Activated CD4-positive, CD25-positive, alpha-beta regulatory T cell treated with anti-CD3 and anti-CD28 coated beads, Interleukin-2, amount 50 U/mL, for 16 hours (primary cell): ENCODE measurements around the gene HPSE2.
"Not testable (repeated sequence)": the region's sequence is repeated elsewhere in the genome, so short reads cannot be mapped to it uniquely, and the experiment has no call there.

Experiments used
- DNase-seq: peaks from one replicate; pipeline ENCODE4 v3.0.0-alpha.2; 2020; ENCODE audit warnings: low read depth, low spot score

HPSE2 gene

DNA sequence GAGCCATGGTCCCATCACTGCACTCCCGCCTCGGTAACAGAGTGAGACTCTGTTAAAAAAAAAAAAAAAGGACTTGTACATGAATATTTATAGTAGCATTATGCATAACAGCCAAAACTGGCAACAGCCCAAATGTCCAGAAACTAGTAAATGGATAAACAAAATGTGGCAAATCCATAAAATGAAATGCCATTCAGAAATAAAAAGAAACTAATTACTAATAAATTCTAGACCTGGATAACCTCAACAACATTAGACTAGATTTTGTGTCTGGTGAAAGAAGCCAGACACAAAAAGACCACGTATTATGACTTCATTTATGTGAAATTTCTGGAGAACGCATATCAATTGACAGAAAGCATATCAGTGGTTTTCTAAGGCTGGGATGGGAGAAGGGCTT, 74.5 kb downstream of the HPSE2 start:
- DNase-seq: no peak

- DNase-seq: no peak
Observed at GRCh38 chr10:99143651-99144050, 92.0 kb downstream of the HPSE2 start.

DNA sequence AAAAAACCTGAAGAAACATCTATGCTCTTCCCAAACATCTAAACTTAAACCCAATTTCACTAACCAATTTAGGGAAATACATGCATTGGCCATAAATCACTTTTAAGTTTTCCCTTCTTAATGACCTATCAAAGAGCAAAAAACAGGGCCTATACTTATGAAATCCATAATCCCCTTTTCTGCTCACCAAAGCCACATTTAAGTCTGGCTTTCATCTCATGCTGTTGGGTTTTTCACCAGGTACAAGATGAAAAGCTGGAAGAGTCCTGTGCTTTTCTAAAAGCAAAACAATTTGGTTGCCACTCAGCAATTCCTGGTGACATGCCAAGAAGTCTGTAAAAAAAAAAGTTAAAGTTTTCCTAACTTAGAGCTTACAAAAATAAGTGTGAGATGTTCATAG, 92.6 kb downstream of the HPSE2 start:
- DNase-seq: no peak

DNA sequence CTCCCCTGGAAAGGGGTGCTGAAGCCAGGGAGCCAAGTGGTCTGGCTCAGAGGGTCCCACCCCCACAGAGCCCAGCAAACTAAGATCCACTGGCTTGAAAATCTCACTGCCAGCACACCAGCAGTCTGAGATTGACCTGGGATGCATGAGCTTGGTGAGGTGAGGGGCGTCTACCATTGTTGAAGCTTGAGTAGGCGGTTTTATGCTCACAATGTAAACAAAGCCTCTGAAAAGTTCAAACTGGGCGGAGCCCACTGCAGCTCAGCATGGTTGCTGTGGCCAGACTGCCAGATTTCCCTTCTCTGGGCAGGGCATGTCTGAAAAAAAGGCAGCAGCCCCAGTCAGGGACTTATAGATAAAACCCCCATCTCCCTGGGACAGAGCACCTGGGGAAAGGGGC, 102.8 kb downstream of the HPSE2 start:
- not testable (repeated sequence) for DNase-seq

DNA sequence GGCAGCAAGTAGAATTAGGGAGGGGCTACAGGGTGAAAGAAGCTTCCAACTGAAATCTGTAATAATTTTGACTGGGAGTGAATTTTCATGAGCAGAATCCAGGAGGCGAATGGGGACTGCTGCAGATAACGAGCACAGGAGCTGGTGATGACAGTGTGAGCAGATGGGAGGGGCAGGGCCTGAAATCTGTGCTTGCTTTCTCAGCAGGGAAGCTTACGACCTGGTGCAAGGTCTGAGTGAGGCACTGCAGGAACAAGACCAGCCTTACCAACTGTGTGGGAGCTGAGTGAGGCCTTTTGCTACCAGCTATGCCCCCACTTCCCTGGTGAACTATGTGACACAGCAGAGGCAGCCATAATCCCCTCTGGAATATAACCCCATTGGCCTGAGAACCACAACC, 109.8 kb downstream of the HPSE2 start:
- DNase-seq: no peak

GRCh38 chr10:99124376-99124775, 111.3 kb downstream of the HPSE2 start:
- DNase-seq: no peak

DNA sequence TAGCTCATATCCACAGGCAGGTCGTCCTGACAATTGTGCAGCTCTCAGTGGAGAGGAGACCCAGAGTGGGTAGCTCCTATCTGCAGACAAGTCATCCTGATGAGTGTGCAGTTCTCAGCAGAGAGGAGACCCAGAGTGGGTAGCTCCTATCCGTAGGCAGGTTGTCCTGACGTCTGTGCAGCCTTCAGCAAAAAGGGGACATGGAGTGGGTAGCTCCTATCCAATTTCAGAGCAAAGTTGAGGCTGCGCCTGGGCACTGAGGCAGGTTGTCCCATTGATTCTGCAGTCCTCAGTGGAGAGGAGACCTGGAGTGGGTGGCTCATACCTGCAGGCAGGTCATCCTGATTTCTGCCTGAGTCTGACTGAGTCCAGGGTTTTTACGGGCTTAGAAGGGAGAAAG, 111.8 kb downstream of the HPSE2 start:
- DNase-seq: no peak

GRCh38 chr10:99123336-99123735, 112.3 kb downstream of the HPSE2 start:
- DNase-seq: no peak

DNA sequence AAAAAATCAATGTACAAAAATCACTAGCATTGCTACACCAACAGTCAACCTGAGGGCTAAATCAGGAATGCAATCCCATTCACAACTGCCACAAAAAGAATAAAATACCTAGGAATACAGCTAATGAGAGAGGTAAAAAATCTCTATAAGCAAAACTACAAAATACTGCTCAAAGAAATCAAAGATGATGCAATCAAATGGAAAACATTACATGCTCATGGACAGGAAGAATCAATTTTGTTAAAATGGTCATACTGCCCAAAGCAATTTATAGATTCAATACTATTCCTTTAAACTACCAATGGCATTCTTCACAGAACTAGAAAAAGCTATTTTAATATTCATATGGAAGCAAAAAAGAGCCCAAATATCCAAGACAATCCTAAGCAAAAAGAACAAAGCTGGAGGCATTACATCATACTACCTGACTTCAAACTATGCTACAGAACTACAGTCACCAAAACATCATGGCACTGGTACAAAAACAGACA, 116.3 kb downstream of the HPSE2 start:
- DNase-seq: no peak

DNA sequence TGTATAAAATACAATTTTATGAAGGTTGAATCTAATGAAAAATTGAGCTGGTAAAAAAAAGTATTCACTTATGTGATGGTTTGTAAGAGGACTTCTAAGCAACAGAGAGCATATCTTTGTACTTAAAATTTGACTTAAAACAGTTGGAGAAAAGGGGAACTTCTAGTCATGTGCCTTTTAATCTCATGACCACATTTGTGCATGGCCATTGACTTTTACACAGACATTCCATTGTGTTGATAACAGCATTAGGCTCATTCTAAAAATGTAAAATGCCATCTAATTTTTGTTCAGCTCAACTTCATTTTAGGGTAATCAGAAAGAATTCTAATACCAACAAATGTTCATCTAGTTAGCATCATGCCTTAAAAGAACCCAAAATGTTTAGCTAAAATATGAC, 119.9 kb downstream of the HPSE2 start:
- DNase-seq: no peak

- no peak for DNase-seq
Observed at GRCh38 chr10:99085358-99085757, 150.3 kb downstream of the HPSE2 start.

DNA sequence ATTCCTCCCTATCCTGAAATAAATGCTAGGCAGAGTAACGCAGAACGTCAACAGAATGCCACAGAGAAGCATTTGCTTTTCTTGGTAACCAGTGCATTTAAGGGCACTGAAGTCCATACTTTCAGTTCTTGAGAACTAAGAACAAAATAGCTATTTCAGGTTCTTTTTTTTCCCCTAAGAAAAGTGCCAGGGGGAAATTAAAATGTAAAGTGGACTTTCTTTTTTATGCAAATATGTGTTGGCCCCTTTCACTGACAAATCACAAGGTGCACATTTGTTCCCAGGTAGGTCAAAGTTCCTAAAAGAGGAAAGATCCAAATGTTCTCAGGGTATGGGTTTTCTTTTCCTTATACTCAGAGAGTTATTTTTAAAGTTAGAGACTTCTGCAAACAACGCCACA, 151.5 kb downstream of the HPSE2 start:
- no peak for DNase-seq

DNA sequence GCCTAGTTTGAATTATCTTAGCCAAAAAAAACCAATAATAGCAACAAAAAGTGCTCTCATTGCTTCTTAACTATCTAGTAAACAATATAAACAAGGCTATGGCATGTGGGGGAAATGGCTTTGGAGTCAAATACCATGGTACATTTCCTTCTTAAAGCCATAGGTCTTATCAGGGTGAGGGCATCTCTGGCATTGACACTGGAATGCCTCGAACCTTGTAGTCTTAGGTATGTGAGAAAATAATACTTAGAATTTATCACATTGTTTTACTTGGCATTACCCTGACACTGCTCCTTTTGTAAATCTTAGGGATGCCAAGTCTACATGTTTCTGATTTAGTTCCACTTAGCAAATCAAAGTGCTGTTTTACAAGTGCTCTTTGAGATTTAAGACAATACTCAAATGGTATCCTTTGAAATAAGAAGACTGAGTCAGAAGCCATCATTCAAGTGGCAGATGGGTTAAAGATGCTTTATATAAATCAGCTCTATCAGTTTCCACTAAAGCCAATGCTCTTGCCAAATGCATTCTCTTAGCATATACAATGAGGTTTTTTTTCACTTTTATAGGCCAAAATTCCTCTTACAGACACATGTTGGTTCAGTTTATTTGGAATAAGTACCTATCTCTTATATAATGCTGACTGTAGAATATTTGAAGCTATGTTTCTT, 155.2 kb downstream of the HPSE2 start:
- DNase-seq: no peak

DNA sequence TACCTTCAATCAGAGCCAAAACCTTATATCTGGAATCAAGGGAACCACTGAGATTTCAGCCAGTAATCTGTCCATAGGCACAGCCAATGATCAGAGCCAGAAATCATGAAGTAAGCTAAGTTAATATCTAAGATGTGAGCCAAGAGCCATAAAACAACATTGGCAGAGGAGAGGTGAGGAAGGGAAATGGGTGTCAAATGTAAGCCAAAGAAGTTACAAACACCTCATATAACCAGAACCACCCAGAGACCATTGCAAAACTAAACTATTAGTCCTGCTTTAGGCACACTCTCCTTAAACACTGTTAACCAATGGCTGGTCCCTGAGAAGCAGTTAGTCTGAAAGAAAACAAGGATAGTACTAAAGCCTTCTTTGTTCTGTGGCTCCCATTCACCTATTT, 173.1 kb downstream of the HPSE2 start:
- no peak for DNase-seq

DNA sequence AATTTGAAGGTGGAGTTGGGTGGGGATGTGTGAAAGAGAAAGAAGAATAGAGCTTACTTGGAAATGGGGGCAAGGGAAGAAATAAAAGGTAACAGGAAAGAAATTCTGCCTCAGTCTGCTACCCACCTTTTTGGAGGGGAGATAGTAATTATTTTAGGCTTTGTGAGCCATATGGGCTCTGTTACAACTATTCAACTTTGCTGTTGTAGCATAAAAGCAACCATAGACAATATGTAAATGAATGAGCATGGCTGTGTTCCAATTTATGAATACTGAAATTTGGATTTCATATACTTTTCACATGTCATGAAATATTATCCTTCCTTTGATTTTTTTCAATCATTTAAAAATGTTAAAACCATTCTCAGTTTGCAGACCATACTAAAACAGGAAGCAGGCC, 176.9 kb downstream of the HPSE2 start:
- no peak for DNase-seq

- no peak for DNase-seq
Observed at GRCh38 chr10:99057936-99058690, 177.5 kb downstream of the HPSE2 start.

DNA sequence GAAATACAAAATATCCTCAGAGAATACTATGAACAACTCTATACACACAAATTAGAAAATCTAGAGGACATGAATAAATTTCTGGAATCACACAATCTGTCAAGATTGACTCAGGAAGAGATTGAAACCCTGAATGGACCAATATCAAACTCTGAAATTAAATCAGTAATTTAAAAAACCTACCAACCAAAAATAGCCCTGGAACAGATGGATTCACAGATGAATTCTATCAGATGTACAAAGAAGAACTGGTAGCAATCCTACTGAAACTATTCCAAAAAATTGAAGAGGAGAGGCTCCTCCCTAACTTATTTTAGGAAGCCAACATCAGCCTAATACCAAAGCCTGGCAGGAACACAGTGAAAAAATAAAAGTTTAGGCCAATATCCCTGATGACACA, 190.0 kb downstream of the HPSE2 start:
- no peak for DNase-seq

- DNase-seq: no peak
Observed at GRCh38 chr10:99042051-99042771, 193.4 kb downstream of the HPSE2 start.

GRCh38 chr10:99041468-99041867, 194.2 kb downstream of the HPSE2 start:
- no peak for DNase-seq

- DNase-seq: no peak
Observed at GRCh38 chr10:99013885-99014284, 221.8 kb downstream of the HPSE2 start.

- DNase-seq: no peak
Observed at GRCh38 chr10:99010286-99010685, 225.4 kb downstream of the HPSE2 start.

- DNase-seq: no peak
Observed at GRCh38 chr10:99008054-99008453, 227.6 kb downstream of the HPSE2 start.

DNA sequence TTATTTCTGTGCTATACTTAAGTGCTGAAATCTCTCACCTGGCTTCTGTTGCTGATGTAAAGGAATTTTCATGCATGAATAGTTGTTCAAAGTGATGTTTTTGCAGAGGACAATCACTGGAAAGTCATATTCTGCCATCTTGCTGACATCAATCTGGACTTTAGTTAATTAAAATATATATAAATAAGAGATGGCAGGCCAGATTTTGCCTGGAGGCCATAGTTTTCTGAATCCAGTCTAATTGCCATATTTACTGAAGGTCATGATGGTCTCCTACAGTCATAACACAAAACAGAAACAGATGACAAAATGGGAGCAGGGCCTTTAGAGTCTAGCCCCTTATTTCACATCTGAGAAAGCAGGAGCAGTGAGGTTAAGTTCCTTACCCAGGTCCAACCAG, 228.2 kb downstream of the HPSE2 start:
- no peak for DNase-seq
